ENCODE data around the gene HMX1. TPM values are rescaled to one million over a fixed set of nuclear protein-coding genes. Genes with fewer than 3 reads are reported as not detected.

Gene HMX1
- total RNA-seq, 4 donors from 2014 or later: not detected

GRCh38 chr4:8861576-8862295 lies 9.9 kb downstream of the HMX1 start:
- H3K4me3 ChIP-seq: peak overlapping the region; percentile 36
- peaks cover 37% of the 10 kb centered on the region for H3K4me1 ChIP-seq

GRCh38 chr4:8860892-8861575 lies 10.6 kb downstream of the HMX1 start:
- DNase-seq (ENCODE audit: low spot score in 2 of 2): no peak
- WGBS: under 1% methylated on average over 29 of the region's 82 CpGs
- Histone ChIP-seq H3K27ac (no peak overlapping the region), H3K27me3 (peaks cover 100% of the 10 kb centered on the region), H3K4me1 (peaks cover 37% of the 10 kb centered on the region), H3K4me3 (peak overlapping the region; percentile 36), H3K36me3 (no peaks in the 10 kb centered on the region), H3K9me3 (no peaks in the 10 kb centered on the region)
- TF ChIP-seq POLR2AphosphoS5 (IDR thresholded peaks at IDR 0.05) (no peak), EP300 (IDR thresholded peaks at IDR 0.05) (no peak), POLR2A (IDR thresholded peaks at IDR 0.05) (no peak), CTCF (IDR thresholded peaks at IDR 0.05) (no peak)

More at GRCh38 chr4:8861576-8862295, 9.9 kb downstream of the HMX1 start:
- H3K27me3 ChIP-seq: peaks cover 100% of the 10 kb centered on the region
- 3% methylated on average over 45 of the region's 64 CpGs for WGBS
- no peaks in the 10 kb centered on the region for H3K9me3 ChIP-seq
- DNase-seq (ENCODE audit: low spot score in 2 of 2): no peak
- no peak overlapping the region for H3K27ac ChIP-seq
- H3K36me3 ChIP-seq: no peaks in the 10 kb centered on the region
- TF ChIP-seq POLR2A (IDR thresholded peaks at IDR 0.05) (no peak), CTCF (IDR thresholded peaks at IDR 0.05) (no peak), POLR2AphosphoS5 (IDR thresholded peaks at IDR 0.05) (no peak), EP300 (IDR thresholded peaks at IDR 0.05) (no peak)

GRCh38 chr4:8860096-8860891 lies 11.3 kb downstream of the HMX1 start:
- peak overlapping the region; percentile 36 for H3K4me3 ChIP-seq
- DNase-seq (ENCODE audit: low spot score in 2 of 2): no peak
- H3K4me1 ChIP-seq: peaks cover 37% of the 10 kb centered on the region
- 4% methylated on average over 9 of the region's 70 CpGs for WGBS
- TF ChIP-seq POLR2AphosphoS5 (IDR thresholded peaks at IDR 0.05) (no peak), CTCF (IDR thresholded peaks at IDR 0.05) (no peak), EP300 (IDR thresholded peaks at IDR 0.05) (no peak), POLR2A (IDR thresholded peaks at IDR 0.05) (no peak)
- H3K27ac ChIP-seq: no peak overlapping the region
- H3K36me3 ChIP-seq: no peaks in the 10 kb centered on the region
- H3K27me3 ChIP-seq: peaks cover 100% of the 10 kb centered on the region
- H3K9me3 ChIP-seq: no peaks in the 10 kb centered on the region

- Histone ChIP-seq H3K9me3 (no peaks in the 10 kb centered on the region), H3K27ac (no peak overlapping the region), H3K4me1 (peaks cover 37% of the 10 kb centered on the region), H3K27me3 (peaks cover 100% of the 10 kb centered on the region), H3K36me3 (no peaks in the 10 kb centered on the region), H3K4me3 (no peak overlapping the region)
- 4% methylated on average over 14 of the region's 38 CpGs for WGBS
- TF ChIP-seq POLR2A (IDR thresholded peaks at IDR 0.05): no peak
- no peak for DNase-seq (ENCODE audit: low spot score in 2 of 2)
These were observed 12.0 kb downstream of the HMX1 start for GRCh38 chr4:8859550-8860095.

- Histone ChIP-seq H3K4me3 (no peak overlapping the region), H3K27me3 (peaks cover 100% of the 10 kb centered on the region), H3K9me3 (no peaks in the 10 kb centered on the region), H3K4me1 (peaks cover 37% of the 10 kb centered on the region), H3K36me3 (no peaks in the 10 kb centered on the region), H3K27ac (no peak overlapping the region)
- 2% methylated on average over 13 of the region's 19 CpGs for WGBS
- TF ChIP-seq EP300 (IDR thresholded peaks at IDR 0.05) (no peak), POLR2A (IDR thresholded peaks at IDR 0.05) (no peak), POLR2AphosphoS5 (IDR thresholded peaks at IDR 0.05) (no peak), CTCF (IDR thresholded peaks at IDR 0.05) (no peak)
- DNase-seq (ENCODE audit: low spot score in 2 of 2): no peak
These were observed 12.9 kb downstream of the HMX1 start for GRCh38 chr4:8858701-8859210.
